ENCODE results near the gene ZC3H12A.

The ZC3H12A gene

GRCh38 chr1:37465593-37466517 lies 8.5 kb upstream of the ZC3H12A start:
- TF ChIP-seq CTCF (conservative IDR thresholded peaks at IDR 0.05; ENCODE audit: low read depth, low read length) = no peak
- peak; percentile 80 for DNase-seq (ENCODE audit: low read depth)
- H3K4me3 ChIP-seq (ENCODE audit: low read depth, low read length) = no peak overlapping the region

- no peak for DNase-seq (ENCODE audit: low read depth)
- TF ChIP-seq CTCF (conservative IDR thresholded peaks at IDR 0.05; ENCODE audit: low read depth, low read length) = no peak
- no peak overlapping the region for H3K4me3 ChIP-seq (ENCODE audit: low read depth, low read length)
Observed at GRCh38 chr1:37468037-37468436, 6.3 kb upstream of the ZC3H12A start.

GRCh38 chr1:37469386-37469785 lies 5.0 kb upstream of the ZC3H12A start:
- no peak overlapping the region for H3K4me3 ChIP-seq (ENCODE audit: low read depth, low read length)
- no peak for DNase-seq (ENCODE audit: low read depth)
- no peak for TF ChIP-seq CTCF (conservative IDR thresholded peaks at IDR 0.05; ENCODE audit: low read depth, low read length)

- H3K4me3 ChIP-seq (ENCODE audit: low read depth, low read length) = peak overlapping the region; percentile 30
- DNase-seq (ENCODE audit: low read depth) = peak; percentile 96
- TF ChIP-seq CTCF (conservative IDR thresholded peaks at IDR 0.05; ENCODE audit: low read depth, low read length) = no peak
Observed at GRCh38 chr1:37471345-37472231, 2.8 kb upstream of the ZC3H12A start.

- H3K4me3 ChIP-seq (ENCODE audit: low read depth, low read length) = no peak overlapping the region
- no peak for TF ChIP-seq CTCF (conservative IDR thresholded peaks at IDR 0.05; ENCODE audit: low read depth, low read length)
- DNase-seq (ENCODE audit: low read depth) = no peak
Observed at GRCh38 chr1:37472281-37472680, 2.1 kb upstream of the ZC3H12A start.

GRCh38 chr1:37472994-37473393 lies 1.4 kb upstream of the ZC3H12A start:
- DNase-seq (ENCODE audit: low read depth) = no peak
- TF ChIP-seq CTCF (conservative IDR thresholded peaks at IDR 0.05; ENCODE audit: low read depth, low read length) = no peak
- H3K4me3 ChIP-seq (ENCODE audit: low read depth, low read length) = peak overlapping the region; percentile 61

Measured in choroid plexus epithelial cell (primary cell).